ENCODE data around the gene PAN3. TPM values are rescaled to one million over a fixed set of nuclear protein-coding genes. Genes with fewer than 3 reads are reported as not detected.

PAN3 gene
- total RNA-seq, 1 donor from 2014 or later = 42.6 TPM

DNA sequence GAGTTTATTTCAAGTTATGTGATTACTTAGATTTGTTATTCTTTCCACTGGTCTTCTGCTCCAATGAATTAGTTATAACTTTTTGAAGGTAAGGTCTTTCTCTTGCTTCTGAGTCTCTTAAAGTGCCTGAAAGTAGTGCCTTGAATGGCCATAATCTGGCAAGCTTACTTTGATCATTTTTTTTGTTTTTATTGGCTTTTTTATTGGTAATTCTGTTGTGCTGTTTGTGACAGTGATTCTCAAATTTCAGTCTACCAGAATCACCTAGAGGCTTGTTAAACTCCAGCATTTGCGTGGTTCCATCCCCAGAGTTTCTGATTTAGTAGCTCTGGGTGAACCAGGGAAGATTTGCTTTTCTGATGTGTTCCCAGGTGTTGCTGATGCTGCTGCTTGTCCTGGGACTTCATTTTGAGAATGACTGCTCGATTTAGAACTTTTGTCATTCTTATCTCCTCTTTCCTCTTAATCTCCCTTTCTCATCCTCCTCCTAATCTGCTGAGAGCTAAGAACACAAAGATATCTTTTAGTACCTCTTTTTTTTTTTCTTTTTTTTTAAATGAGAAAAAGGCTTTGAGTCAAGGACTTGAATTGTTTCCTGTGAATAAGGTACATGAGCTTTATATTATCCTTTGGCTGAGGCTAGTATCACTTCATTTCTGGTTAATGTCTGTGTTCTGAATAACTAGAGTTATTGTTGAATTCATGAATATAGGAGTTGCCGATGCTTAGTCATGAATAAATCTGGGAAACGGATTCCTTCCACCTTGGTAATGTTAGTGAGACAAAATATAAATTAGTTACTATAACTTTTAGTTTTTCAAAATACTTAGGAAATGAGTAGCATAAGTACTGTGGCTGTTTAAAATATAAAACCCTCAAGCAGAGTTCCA lies 91.4 kb downstream of the PAN3 start:
- DNase-seq = no peak

DNA sequence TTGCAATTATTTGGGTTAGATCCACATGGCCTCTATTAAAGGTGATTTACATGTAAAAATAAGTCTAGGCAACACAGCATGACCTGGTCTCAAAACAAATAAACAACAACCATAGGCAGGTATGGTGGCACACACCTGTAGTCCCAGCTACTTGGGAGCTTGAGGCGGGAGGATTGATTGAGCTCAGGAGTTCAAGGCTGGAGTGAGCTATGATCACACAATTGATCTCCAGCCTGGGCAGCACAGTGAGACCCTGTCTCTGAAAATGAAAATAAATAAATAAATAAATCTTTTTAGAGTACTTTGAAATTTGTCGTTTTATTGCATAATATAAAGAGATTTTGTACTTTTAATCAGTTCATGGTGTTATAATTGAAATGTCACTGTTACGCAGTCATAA lies 93.3 kb downstream of the PAN3 start:
- DNase-seq = no peak

DNA sequence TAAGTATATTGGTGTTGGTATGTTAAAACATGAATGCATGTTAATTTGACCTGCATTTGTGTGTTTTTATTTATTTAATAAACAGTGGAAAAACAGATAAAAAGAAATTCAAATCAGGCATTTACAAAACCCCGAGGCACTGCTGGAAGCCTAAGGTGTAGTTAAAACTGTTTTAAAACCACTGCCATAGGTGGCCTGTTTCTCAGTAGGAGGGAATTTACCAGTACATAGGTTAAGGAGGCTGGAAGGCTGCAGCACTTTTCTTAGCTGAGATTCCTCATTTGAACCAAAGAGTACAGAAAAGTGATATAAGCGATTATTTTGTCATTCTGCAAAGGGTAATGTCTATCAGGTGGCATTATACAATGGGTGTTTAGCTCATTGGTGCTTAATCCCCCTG lies 99.6 kb downstream of the PAN3 start:
- no peak for DNase-seq

DNA sequence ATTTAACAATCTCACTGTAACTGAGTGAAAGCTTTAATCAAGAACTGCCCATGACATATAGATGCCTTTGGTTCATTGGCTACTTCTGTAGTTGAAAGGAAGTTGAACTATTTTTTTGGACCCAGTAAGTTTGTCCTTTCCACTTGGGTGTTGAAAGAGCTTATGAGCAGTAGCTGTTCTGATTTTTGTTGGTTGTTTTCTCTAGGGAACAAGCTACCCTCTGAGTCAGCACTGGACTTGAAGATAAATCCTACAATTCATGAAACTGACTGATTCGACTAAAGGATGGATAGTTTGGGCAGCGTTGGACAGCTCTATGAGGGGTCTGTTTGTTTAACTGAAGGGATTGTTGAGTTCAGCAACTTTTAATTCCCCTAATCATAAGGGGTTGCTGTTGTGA lies 101.0 kb downstream of the PAN3 start:
- no peak for DNase-seq

DNA sequence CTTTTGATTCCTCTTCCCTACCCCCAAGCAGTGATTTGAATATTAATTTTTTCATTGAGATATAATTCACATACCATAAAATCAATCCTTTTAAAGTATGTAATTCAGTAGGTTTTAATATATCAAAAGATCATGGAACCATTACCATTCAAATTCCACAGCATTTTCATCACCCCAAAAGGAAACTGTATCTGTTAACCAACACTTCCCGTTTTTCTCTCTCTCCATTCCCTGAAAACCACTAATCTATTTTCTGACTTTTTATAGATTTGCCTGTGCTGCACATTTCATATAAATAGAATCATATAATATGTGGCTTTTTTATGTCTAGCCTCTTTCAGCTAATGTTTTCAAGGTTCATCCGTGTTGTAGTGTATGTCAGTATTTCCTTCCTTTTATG lies 107.1 kb downstream of the PAN3 start:
- DNase-seq = no peak

DNA sequence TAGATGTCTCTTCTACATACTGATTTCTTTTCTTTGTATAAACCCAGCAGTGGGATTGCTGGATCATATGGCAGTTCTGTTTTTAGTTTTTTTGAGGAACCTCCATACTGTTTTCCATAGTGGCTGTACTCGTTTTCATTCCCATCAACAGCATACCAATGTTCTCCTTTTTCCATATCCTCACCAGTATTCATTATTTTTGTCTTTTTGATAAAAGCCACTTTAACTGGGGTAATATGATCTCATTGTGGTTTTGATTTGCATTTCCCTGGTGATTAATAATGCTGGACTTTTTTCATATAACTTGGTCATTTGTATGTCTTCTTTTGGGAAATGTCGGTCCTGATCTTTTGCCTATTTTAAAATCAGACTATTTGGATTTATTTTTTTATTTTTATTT lies 108.5 kb downstream of the PAN3 start:
- no peak for DNase-seq

DNA sequence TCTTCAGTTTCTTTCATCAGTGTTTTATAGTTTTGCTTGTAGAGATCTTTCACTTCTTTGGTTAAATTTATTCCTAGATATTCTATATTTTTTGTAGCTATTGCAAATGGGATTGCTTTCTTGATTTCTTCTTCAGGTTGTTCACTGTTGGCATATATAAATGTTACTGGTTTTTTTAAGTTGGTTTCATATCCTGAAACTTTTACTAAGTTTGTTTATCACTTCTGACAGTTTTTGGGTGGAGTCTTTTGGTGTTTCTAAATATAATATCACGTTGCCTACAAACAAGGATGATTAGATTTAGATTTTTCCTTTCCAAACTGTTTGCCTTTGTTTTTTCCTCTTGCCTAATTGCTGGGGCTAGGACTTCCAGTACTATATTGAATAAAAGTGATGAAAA lies 109.7 kb downstream of the PAN3 start:
- no peak for DNase-seq

DNA sequence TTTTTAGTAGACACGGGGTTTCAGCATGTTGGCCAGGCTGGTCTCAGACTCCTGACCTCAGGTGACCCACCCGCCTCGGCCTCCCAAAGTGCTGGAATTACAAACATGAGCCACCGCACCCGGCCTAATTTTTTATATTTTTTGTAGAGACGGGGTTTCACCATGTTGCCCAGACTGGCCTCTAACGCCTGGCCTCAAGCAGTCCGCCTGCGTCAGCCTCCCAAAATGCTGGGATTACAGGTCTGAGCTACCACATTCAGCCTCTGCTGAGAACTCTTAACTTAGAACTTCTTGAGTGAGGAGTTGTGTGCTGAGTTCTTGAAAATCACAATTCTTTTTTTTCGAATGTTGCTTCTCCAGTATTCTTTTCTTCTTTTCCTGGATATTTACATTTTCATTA lies 112.2 kb downstream of the PAN3 start:
- no peak for DNase-seq

DNA sequence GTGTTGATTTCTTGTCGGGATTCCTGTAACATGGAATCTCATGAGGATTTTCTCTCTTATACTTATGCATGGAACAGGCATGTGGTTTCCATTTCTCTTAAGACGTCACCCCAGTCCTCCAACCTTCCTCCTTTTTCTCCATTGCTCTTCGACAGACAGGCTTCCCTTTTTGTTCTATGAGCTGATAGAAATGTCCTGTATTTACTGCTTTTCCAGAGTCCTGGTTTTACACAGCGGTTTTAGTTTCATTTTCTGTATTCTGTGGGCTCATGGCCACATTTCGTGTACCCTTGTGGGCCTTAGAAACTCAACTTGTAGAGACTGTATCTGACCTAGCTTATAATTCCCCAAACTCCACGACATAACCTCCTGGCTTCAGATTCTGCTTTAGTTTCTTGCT lies 113.1 kb downstream of the PAN3 start:
- DNase-seq = no peak

DNA sequence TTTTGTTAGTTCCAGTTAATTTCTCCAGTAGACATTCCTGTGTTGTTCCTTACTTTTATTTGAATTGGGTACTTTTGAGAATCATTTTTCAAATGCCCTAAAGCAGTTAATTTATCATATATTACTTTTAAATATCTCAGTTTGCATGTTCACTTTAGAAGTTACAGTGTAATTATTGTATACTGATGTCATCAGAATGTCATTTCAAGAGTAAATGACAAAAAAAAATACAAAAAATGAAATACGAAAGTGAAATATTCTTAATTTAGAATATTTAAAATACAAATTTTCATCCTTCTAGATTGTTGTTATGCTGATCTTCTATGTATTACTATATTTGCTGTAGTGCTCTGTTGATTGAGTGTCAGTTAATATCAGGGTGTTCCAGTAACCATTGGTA lies 114.2 kb downstream of the PAN3 start:
- no peak for DNase-seq

DNA sequence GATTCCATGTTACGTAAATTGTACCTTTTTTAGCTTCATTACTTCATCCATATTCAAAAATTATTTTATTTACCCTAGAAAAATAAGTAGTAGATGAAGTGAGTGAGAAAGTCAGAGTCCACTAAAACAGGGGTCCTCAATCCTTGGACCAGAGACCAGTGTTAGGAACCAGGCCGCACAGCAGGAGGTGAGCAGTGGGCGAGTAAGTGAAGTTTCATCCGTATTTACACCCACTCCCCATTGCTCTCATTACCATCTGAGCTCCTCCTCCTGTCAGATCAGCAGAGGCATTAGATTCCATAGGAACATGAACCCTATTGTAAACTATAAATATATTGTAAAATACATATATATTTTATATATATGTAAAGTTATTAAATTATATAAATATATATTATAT lies 119.0 kb downstream of the PAN3 start:
- DNase-seq = no peak

DNA sequence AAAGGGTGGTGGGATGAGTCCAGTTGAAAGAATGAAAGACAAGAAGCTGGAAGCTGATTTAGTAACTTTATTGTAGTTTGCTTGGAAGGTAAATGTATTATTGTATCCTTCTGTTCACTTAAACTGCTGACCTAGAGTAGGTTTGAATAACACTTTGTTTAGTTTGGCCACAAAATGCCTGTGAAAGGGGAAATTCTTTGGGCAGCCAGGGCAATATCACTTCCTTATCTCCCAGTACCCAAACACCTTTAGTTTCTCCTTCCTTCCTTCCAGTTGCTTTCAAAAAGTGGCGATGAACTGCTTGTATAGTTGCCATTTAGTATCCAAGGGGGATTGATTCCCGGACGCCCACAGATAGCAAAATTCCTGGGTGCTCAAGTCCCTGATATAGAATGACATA lies 120.1 kb downstream of the PAN3 start:
- DNase-seq = no peak

DNA sequence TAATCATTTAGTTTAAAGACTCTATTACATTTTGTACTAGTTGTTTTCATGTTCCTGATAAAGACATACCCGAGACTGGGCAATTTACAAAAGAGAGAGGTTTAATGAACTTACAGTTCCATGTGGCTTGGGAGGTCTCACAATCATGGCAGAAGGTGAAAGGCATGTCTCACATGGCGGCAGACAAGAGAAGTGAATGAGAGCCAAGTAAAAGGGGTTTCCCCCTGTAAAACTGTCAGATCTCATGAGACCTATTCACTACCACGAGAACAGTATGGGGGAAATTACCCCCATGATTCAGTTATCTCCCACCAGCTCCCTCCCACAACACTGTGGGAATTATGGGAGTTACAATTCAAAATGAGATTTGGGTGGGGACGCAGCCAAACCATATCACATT lies 129.2 kb downstream of the PAN3 start:
- DNase-seq = no peak

DNA sequence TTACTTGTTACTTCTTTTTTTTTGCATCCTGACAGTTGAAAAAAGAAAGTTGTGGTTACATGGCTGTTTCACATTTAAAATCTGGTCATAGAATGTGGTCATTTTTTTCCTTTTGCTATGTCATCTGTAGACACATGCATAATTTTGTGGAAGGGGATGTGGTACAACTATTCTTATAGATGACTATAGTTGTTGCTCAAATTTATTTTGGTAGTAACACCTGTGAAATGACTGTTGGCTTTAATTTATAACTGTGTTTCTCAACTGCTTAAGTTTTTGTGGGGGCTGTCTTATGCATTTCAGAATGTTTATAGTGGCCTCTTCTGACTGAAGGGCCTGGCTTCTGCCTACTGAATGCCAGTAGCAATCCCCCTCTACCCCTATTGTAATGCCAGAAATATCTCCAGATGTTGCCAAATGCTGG lies 130.5 kb downstream of the PAN3 start:
- DNase-seq = no peak

DNA sequence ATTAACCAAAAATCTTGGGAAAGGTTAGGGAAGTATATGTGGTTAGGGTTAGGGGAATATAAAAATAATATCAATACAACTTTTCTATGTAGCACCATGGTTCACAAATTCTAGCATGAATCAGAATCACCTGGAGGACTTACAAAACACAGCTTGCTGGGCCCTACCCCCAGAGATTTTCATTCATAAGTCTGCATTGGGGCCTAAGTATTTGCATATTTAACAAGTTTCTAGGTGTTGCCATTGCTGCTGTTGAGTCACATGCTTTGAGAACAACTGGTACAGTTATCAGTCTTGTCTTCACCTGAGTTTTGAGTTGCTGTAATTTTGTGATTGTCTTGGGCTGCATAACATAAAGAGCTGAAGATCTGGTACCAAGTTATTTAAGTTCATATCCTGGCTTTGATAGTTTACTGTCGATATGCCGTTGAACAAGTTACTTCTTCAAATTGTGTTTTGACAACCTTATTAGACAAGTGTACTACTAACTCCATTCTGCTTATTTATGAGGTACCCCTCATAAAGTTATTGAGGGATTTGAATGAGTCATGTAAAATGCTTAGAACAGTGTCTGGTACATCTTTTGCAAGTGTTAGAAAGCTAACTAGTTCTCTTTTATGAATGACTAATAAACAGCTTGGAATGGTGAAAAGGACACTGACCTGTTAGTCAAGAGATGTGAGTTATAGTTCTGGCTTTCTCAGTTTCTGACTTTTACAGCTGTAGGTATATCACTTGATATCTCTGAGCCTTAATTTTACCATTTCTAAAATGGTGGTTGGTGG lies 132.9 kb downstream of the PAN3 start:
- DNase-seq = no peak

DNA sequence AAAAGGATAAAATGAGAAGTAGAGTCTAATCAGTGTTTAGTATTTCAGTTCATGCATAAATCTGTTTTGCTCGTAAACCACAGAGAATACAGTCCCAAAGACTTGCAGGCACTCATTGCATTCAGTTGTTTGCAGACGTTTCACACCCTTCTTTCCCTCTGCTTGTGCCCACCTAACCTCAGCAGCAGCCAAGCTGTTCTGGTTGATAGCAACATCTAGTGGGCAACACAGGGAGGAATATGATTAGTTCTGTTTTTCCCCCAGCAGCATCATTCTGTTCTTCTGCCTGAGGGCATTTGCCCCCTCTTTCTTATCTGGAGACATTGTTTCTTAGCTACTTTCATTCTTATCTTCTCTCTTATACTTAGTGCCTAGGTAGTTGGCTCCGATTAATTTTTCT lies 135.6 kb downstream of the PAN3 start:
- DNase-seq = no peak

DNA sequence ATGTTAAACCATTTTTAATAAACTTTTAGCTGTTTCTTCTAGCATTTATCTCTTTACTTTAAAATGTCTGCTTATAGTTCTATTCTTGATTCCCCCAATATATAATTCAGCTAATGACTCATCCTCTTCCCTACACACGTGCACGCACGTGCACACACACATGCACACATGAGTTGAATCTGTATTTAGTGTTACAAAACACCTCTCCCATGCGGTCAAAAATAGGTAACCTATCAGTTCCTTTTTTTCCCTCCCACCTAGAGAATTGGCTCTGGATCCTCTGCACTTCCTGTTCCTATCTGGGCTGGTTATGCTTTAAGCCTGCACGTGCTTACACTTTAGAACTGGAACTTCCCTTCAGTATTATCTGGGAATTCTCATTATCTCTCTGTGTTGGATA lies 144.1 kb downstream of the PAN3 start:
- DNase-seq = no peak

DNA sequence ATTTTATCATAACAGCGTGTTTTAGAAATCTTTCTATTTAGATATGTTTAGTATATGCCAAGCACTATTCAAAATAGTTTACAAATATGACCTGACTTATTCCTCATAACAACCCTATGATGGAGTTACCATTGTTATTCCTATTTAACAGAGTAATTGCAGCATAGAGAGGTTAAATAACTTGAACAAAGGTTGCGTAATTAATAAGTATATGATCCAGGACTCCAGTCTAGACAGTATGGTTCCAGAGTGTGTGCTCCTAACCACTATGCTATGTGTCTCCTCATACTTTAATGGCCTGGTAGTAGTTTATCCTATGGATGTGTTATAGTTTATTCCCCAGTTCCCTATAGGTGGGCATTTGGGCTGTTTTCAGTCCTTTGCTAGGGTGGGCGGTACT lies 145.3 kb downstream of the PAN3 start:
- DNase-seq = no peak

DNA sequence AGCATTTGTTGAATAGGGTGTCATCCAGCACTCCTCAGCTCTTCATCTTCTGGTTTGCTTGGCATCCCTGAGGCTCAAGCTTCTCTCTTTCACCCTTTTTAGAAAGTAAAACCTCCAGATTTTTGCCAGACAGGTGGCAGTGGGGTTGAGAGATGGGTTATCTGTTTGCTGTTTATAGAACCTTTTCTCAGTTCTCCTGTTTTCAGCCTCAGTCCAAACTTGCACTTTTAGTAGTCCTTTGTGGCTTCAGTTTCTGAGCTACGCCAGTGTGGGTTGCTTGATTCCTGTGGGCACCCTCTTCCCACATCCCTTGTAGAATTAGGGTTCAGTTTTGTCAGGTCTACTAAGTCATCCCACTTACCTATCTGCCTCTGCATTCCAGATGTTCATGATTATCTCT lies 147.9 kb downstream of the PAN3 start:
- DNase-seq = no peak

DNA sequence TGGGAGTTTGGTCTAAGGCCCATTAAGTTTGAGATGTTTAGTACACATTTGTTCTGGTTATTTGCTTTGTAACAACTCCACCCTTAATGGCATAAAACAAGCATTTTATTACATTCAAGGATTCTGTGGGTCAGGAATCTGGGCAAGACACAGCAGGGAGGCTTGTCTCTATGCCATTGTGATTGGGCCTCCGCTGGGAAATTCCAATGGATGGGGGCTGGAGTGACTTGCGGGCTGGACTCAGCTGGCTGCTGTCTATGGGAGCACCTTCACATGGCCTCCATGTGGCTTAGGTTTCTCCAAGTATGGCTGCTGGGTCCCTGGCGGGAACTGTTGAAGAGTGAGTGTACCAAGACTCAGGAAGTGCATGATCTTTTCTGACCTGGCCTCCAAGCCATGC lies 159.0 kb downstream of the PAN3 start:
- DNase-seq = no peak

DNA sequence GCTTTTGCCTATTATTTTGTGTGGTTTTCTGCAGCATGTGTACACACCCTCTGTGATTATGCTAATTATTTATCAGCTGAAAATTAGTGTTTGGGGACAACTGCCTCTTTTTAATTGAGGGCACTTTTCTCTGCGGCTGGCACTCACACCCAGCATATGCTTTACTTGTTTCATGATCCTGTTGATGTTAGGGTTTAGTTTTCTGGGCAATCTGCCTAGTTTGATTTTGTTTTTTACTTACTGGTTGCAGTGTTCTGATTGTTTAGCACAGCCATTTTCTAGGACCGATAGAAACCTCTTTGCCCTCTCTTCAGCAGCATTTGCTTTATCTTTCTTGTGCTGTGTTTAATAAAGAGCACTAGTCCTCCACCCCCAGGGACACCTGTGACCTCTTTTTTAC lies 161.6 kb downstream of the PAN3 start:
- DNase-seq = no peak

DNA sequence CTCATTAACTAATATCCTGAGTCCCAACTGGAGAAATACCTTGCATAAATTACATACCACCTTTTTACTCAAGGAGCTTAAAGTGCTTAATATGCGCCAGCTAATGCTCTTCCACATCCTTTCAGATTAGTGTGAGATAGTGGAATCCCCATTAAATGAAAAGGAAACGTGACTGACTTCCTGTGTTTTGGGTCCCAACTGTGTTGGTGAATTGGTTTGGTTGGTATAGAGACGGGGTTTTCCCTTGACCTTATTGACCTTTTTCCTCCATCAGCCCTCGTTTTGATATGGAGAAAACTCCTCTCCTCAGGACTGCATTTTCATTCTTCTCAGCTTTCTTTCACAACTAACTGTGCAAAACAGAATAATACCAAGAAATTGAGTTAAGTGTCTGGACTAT lies 163.5 kb downstream of the PAN3 start:
- DNase-seq = no peak

DNA sequence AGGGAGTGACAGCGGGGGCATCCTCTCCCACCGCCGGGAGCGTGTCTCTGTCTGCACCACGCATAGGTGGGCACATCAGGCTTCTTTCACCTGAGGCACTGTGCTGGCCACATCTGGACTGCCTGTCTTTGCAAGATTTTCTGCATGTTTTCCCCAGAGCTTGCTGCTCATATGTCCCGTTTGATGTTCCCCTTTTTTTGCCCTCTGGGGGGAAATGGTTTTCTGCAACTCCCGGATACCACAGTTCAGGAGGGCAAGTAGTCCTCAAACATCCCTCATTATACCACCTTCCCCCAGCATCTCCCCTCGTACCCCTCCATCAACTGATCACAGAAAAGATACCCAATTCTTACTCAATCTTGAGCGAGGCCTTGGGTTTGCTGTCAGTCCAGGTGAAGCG lies 168.0 kb downstream of the PAN3 start:
- no peak for DNase-seq

DNA sequence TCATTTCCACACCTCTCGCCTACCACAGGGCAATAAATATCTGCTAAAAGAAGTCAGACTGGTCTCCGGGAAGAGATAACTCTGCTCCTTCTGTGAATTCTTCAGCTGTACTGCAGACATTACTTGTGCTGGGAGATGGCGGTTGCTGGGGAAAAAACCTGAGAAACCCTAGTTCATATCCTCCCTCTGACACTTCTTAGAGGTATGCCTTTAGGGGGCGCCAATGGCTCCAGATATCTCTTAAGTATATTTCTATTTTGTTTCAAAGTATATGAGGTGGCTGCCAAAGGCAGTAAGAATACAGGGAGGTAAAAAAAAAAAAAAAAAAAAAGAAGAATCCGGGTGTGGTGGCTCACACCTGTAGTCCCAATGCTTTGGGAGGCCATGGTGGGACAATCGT lies 175.2 kb downstream of the PAN3 start:
- no peak for DNase-seq

All from skin of body (tissue), 2 donors.